Amniotic stem cell (primary cell): Measurements from ENCODE around the gene EXPH5.
A peak's percentile ranks its signal among the peaks of the same experiment; 100 is the strongest.

Experiments used
- DNase-seq: peaks from one replicate; lab custom pipeline; 2025; lab: John Stamatoyannopoulos, UW

Gene EXPH5

DNA sequence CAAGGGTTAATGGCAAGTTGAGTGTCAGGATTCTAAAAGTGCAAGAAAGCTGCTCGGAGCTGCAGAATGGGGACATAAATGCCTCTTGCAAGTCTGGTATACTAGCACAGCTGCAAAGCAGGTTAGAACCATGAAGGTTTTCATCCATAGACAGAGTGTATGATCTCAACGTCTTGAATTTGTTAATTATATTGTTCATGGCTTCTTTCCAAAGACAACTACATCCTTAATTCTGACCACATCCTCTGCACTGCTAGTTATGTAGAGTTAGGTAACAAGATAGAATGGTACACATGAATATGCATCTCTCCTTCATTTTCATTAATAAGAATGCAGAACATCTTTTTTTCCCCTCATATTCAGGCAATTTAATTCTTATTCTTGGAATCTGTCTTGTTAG is 34.2 kb downstream of the EXPH5 start:
- peak; percentile 52 for DNase-seq

DNA sequence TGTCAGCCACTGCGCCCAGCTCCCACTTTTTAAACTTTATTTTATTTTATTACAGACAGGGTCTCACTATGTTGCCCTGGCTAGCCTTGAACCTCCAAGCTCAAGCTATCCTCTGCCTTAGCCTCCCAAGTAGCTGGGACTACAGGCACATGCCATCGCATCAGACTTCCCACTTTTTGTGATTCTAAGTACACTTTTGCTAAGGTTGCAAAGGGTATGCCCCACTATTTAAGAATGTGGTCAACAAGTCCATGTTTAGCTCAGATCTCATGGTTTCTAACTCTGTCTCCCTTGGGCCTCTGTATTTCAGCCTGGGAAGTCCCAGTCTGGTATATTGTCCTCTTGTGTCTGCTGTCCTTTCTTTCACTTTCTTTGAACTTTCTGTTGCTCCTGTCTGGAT is 35.3 kb downstream of the EXPH5 start:
- no peak for DNase-seq

DNA sequence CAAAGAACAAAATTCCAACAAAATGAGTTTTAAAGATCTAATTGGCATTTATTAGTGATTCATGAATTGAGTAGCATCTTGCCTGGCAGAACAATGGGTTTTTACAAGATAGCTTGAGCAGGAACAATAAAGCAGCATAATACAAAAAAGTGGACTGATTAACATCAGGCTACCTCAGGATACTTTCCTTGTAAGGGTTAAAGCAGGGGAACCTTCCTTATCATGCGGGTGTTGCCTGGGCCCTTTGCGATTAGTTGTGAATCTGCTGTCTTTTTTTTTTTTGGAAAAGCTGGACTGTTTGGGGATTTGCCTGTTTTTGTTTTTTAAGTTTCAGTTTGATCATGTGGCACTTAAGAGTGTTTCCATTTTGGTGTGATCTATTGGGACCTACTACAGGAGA is 37.5 kb downstream of the EXPH5 start:
- no peak for DNase-seq

DNA sequence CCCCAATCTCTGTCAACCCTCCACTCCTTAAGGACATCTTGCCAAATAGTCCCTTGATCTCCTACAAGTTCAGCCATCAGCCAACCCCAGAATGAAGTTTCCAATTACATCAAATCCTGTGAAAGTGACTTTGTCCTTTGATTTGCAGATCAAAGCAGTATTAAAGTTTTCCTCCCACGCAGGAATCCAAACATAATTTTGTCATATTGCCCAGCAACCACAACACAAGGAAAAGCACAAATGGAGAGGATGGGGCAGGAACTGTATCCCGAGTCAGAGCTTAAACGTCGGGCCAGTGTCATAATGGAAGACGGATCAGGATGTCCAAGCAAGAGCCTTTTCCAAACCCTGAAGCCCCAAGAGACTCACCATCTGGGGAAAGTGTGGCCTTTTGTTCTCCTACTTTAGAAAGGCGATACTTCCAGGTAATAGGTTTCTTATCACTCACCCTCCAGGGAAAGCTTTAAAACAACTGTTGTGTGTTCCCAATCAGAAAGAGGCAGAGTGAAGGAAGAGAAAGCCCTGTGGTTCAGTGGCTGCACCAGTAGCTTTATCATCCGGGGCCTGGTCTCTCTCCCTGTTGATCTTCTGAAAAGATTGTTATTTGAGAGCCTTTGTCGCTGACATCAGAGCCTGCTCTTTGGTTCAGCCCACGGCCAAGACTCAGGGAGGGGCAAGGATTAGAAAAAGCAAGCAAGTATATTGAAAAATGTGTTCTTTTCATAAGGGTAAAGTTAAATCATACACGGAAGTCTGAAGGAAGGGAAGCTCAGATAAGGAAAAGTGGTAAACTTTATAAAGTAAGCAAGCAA is 41.7 kb downstream of the EXPH5 start:
- peak; percentile 25 for DNase-seq

DNA sequence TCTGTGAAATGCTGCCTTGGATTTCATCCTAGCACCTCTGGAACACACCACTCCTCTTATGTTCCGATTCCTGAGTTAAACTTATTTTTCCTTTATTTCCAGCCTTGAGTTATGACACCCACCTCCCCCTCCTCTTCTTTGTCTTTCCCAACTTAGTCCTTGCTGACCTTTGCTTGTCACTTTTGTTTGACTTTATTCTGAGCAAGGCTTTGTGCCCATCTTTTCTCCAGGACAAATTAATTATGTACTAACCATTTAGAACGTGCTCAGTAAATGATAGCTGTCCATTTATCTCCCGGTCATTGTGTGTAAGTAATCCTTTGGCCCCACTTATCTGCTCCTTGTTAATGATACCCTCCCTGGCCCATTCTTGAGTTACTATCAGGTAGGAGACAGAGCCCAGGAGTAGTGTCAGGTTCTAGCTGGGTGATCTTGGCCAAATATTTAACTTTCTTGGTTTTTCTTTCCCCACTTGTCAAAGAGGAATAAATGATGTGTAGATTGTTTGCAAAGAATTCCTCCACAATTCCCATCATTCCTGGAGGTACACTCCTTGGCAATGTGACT is 44.2 kb downstream of the EXPH5 start:
- no peak for DNase-seq

DNA sequence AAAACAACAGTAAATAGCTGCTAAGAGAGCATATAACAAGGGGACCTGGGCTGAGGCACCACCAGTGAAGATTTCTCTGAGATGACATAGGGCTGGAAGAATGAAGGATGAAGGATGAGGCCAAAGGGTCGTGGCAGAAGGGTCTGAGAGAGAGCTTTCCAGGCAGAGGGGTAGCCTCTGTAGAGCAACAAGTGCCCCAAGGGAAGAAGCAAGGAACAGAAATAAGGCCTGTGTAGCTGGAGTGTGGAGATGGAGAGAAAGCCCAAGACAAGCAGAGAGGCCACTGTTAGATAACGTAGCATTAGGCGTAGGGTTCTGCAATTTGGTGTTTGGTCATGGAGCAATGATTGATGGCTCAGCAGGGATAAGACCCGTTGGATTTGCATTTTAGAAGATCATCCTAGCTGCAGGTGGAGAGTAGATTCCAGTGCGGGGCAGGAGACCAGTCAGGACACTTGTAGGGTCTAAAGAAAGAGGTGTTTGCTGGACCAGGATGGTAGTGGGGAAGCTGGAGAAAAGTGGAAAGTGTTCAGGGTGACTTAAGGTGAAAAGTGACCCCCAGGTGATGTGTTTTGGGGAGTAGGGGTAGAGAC is 47.6 kb downstream of the EXPH5 start:
- no peak for DNase-seq

DNA sequence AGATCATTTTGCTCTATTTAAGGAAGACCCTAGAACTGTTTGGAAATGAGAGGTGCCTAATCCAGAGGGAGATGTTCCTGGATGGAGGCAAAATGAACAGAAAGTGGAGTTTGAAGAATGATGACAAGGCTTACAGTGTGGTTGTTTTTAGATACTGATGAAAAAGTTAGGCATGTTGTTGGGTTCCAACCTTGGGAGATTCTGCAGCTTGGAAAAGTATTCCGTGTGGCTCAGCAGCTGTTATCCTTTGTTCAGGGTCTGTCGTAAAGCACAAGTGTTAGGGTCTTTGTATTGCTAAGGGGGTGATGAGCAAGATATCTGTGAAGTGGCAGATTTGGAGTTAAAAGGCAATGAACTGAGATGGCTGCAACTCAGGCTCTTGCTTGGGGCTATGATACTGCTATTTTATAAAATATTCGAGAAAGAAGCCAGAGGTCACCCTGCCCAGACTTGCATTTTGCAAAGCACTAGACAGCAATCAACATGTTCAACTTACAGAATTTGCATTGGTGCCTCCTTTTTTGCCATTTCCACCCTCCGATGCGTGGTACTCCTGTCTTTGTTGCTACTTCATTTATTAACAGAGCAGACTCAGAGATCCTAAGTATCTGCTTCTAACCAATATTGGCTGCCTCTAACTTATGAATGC is 50.1 kb downstream of the EXPH5 start:
- no peak for DNase-seq

DNA sequence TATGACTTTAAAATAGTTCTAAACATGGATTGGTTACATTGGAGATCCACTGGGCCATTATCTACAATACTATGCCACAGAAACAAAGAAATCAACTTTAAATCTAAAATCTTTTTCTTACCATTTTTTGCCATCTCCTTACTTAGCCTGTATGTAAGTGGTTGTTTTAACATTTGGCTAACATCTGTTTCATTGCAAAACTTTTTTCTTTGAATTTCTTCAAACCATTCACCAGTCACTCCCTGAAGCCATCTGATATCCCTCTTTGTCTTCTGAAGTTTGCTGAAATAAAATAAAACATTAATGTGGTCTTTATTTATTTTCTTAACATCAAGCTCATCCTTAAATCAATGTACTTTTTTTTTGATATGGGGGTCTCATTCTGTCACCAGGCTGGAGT is 52.0 kb downstream of the EXPH5 start:
- DNase-seq = no peak

DNA sequence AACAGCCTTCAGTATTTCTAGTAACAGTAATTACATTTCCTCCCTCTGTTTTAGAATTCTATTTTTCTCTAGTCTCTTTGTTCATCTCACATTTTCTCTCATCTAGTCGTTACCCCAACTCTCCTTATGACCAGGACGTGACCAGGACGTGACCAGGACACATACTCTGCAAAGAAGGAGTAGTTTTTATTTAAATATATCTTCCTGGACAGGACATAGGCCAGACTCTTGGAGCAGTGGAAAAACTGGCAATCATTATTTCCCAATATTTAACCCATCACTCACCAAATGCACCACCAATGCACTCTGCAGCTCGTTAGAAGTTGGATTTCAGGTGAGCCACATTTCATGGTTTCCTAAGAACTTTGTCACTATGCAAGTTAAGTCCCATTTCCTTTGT is 55.1 kb downstream of the EXPH5 start:
- no peak for DNase-seq

DNA sequence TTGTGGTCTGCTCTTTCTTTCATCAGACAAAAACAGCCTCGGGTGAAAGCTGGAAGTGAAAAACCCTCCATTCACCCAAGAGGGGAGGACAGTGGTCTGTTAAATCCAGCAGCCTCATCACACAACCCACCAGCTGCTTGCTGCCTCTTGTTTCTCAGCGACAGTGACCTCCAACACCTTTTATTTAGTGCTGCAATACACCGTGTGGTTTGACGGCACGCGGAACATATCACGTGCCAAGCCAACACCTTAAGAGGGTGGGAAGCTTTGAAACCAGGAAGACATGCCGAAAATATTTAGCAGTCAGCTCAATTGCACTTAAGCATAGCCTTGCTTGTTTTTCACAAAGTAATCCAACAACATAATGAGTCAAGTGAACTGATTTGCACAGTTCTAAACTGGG is 55.5 kb downstream of the EXPH5 start:
- DNase-seq = no peak

DNA sequence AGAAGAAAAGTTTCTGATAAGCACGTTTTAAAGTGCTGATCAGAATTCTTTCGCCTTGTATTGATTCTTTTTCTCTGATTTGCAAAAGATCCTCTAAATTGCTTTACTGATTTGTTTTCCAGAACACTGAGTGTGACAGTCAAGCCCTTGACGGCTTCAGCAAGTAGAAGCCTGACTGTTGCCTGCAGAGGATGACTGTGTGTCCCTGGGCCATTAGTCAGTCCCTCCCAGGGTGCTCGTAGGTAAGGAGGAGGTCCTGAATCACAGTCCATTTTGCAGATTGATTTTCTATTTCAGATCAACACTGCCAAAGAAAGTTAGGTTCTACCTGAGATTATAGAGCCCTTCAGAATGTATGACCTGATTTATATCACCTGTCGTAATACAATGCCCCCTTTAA is 56.8 kb downstream of the EXPH5 start:
- no peak for DNase-seq

DNA sequence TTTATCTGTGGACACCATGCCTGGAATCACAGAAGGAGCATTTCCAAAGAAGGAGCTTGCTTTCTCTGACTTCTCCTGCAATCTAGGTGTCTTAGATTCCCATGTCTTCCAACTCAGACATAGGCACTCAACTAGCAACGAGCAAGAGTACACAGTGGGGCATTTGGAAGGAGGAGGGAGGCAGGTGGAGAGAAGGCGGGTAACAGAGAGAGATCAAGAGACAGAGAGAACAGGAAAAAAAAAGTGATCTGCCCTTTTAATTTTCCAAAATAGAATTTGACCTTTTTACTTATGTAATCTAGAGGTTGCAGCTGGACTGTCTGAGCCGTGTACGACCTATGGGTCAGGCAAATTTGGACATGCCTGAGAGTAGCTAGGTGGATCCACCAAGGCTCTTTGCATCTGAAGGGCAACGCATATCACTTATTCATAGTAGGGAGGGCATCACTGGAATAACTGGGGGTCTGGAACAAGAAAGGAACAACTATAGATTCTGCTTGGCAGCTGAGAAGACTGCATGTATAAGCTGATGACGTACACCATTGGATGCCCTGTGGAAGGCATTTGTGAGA is 58.1 kb downstream of the EXPH5 start:
- no peak for DNase-seq

DNA sequence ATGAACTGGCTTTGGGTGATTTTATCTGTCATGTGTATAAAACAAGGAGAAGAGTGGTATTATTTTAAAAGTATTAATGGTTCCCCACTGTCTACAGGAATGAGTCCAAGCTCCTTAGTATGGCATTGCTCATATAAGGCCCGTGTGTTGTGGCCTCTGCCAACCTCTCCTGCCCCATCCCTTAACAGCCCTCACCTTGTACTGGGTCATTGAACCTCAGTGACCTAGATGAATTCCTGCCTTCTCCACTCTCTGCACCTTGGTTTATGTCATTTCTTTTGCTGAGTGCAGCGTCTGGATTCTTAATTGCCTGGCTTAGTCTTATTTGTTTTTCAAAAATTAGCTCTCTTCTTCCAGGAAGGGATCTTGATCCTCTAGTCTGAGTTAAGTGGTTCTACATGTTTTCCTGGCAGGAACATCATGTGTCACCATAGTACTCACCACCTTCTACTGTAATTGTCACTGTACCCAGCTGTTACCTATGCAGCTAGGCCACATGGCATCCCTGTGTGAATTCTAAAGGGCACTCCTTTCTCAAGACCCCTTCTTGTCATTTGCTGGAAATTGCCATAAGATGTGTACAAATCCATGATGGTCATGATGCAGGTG is 59.2 kb downstream of the EXPH5 start:
- DNase-seq = no peak

DNA sequence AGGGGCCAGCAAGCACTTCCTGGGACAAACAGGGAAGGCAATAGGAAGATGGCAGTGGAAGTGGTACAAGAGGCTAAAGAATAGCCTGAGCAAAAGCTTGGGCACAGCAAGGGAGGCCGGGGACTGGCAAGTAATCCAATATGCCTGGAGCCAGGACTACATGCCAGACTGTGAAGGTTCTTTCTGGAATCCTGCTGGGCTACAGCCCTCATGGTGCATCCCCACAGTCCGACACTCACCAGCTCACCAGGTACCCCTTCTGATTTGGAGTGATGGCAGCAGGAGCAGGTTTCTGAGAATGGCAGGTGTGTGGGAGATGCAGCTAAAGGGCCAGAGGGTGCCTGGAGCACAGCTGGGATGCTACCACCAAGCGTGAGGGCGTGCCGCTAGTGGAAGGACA is 63.1 kb downstream of the EXPH5 start:
- no peak for DNase-seq

DNA sequence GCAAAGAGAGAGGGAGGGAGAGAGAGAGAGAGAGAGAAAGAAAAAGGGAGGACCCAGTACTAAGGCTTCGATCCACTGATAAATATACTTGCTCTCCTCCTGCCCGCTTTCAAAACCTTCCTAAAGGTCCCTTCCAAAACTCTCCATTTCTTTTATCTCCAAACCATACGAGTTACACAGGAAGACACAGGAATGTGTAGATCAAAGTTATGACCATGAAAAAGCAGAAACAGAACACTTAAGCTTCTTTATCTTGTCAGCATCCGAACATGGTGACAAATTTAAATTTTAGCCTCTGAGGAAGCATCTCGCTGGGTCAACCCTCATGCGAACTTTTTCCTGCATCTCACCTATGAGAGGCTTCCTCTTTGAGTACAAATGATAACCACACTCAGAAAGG is 66.2 kb downstream of the EXPH5 start:
- DNase-seq = no peak

DNA sequence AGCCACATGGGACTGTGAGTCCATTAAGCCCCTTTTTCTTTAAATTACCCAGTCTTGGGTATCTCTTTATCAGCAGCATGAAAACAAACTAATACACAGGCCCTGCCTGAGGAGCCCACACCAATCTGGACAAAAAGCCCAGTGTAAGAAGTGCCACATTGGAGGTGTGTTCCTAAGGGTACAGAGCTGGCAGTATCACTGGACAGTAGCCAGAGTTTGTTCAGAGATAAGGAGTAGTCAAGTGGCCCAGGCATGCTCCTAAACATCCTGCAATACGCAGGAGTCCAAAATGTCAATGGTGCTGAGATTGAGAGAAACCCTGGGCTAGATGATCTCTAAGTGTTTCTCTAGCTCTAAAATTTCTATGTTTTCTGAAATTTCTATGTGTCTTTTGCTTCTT is 68.4 kb downstream of the EXPH5 start:
- no peak for DNase-seq

DNA sequence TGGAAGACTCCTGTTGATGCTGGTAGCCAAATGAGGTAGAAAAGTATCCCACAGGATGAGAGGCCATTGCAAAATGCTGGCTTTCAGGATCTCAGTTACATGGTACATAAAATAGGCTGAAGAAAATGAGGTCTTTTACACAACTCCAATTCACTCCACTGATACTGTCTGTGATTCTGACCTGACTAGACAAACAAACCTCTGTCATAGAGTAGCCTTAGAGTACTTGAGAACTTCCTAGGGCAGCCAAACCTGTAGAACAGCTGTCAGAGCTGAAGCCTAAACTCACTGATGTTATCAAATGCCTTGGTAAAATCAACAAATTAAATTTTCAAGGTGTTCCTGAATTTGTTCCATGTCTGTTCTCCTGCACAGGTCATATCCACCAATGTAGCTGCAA is 69.1 kb downstream of the EXPH5 start:
- no peak for DNase-seq

DNA sequence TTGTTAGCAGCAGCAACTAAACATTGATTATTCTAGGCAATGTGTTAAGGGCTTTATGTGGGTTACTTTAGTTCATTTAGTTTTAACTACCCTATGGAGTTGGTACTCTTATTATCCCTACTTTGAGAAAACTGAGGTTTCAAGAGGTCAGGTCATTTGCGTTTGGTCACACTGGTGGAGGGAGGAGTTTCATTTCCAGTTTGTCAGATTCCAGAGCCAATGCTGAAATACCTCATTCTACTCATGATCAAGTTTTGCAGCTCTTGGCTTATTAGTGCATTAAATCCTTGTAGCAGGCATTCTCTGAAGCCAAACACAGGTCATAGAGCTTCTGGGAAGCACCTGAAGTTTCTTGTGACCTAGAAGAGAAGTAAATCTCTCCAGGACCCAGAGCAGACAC is 71.2 kb downstream of the EXPH5 start:
- DNase-seq = no peak

DNA sequence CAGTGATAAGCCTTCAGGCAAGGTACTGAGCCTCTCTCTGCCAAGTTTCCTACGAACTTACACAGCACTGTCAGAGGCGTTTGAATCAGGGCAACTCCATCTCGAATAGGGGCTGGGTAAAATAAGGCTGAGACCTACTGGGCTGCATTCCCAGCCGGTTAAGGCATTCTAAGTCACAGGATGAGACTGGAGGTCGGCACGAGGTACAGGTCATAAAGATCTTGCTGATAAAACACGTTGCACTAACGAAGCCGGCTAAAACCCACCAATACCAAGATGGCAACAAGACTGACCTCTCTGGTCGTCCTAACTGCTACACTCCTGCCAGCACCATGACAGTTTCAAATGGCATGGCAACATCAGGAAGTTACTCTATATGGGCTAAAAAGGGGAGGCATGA is 75.0 kb downstream of the EXPH5 start:
- no peak for DNase-seq

DNA sequence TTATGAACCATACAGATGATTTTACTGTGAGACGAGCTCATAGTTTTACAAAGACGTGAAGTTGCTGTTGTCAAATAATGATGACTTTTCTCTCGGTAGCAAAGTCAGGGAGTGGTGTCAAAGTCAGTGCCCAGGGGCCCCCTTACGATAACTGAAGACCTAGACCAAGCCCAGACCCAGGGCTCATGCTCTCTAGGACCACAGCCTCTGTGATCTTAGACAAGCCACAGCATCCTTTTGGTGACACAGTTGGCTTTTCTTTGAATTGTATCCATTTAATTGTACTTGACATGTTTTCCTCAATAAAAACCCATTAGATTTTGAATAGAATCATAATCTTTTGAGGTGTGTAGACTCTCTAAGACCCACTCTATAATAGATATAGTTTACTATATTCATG is 77.4 kb downstream of the EXPH5 start:
- no peak for DNase-seq

DNA sequence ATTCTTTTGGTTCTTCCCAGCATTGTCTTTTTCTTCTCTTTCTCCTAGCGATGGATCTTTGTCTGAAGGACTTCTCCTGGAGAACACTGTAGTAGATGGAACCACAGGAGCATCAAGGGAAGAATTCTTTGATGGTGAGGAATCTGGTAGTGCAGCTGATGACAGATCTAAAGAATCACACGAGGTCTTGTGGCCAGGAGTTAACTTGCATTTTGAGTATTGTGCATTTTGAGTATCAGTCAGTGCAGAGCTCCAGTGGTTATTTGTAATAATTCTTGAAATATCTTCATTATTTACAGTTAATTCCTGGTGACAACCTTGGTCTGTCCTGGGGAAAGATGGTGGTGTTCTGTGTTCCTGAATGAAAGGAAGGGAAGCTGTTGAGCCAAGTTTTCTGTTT is 80.9 kb downstream of the EXPH5 start:
- DNase-seq = no peak

DNA sequence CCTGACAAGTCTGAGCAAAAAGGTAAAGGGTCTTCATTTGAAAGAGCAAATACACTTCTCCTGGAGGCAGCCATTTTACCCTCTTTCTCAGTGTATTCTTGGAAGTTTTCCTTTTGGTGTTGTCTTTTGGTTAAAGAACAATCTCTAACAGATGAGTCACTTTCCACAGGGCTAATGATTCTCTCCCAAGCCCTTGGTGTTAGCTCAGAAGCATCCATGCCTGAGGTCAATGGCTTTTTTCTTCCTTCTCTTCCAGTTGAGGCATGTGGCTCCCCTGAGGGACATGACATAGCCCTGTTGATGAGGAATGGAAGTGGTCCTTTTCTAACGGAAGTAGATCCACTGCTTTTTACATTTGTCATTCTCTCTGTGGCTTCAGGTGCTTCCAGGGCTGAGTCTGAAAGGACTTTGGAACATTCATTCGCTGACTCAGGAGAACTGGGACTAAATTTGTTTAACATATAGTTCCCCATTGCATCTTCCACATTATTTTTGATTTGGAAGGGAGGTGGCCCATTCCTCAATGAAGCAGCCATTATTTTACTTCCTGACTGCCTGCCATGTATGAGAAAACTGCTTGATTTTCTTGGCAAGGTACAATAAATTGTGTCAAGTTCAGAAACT is 81.6 kb downstream of the EXPH5 start:
- DNase-seq = no peak
